Colonic mucosa (tissue), 4 donors: ENCODE measurements around the gene SIRT7. TPM values are rescaled to one million over a fixed set of nuclear protein-coding genes. Genes with fewer than 3 reads are reported as not detected.

Experiments used
- DNase-seq: peaks from one replicate; pipeline ENCODE4 v3.0.0-alpha.2; 2020
- H3K27ac ChIP-seq: fragments of 200-600 bp; one replicate; pipeline ENCODE4 v1.8.0; 2021
- H3K27me3 ChIP-seq: fragments of 200-600 bp; one replicate; pipeline ENCODE4 v1.8.0; 2021
- H3K36me3 ChIP-seq: fragments of 200-600 bp; one replicate; pipeline ENCODE4 v1.8.0; 2021
- H3K4me1 ChIP-seq: fragments of 200-600 bp; one replicate; pipeline ENCODE4 v1.8.0; 2021; ENCODE audit warnings: mild to moderate bottlenecking
- H3K4me3 ChIP-seq: fragments of 200-600 bp; one replicate; pipeline ENCODE4 v1.8.0; 2021
- H3K9ac ChIP-seq, 2 donors: one replicate each; pipeline ENCODE4 v1.7.0; 2013; ENCODE audit warnings: control low read depth in 2 of 2, low read depth in 2 of 2, low read length in 2 of 2
- H3K9me3 ChIP-seq: fragments of 200-600 bp; one replicate; pipeline ENCODE4 v1.8.0; 2021
- intact Hi-C: fragments of 100-400 bp; cut with DNase I; formaldehyde crosslinking; loops from one replicate; pipeline ENCODE4 v1.14.1; 2022
- total RNA-seq, 2 donors: library from RNA; stranded (reverse); fragmentation: NEBNext Ultra II Directional in 1 of 2; extraction: Animal tissue kit (Norgen Biotek cat#: 25700) in 1 of 2; gene quantifications; one replicate each; pipeline ENCODE4 v1.2.1, GENCODE V29; 2021
- TF ChIP-seq, protein P1 (sequence below): fragments of 200-600 bp; IDR thresholded peaks from one replicate; pipeline ENCODE4 v1.8.0; 2022; ENCODE audit warnings: antibody characterized with exemption, mild to moderate bottlenecking
- donor health status: healthy.
- donor health status: DM: no; HTN: no; CAD: no.
- donor health status: DM: no; HTN: no; CAD: no.

Gene SIRT7
- total RNA-seq, 2 donors from 2014 or later: 43.3 to 81.9 TPM

DNA sequence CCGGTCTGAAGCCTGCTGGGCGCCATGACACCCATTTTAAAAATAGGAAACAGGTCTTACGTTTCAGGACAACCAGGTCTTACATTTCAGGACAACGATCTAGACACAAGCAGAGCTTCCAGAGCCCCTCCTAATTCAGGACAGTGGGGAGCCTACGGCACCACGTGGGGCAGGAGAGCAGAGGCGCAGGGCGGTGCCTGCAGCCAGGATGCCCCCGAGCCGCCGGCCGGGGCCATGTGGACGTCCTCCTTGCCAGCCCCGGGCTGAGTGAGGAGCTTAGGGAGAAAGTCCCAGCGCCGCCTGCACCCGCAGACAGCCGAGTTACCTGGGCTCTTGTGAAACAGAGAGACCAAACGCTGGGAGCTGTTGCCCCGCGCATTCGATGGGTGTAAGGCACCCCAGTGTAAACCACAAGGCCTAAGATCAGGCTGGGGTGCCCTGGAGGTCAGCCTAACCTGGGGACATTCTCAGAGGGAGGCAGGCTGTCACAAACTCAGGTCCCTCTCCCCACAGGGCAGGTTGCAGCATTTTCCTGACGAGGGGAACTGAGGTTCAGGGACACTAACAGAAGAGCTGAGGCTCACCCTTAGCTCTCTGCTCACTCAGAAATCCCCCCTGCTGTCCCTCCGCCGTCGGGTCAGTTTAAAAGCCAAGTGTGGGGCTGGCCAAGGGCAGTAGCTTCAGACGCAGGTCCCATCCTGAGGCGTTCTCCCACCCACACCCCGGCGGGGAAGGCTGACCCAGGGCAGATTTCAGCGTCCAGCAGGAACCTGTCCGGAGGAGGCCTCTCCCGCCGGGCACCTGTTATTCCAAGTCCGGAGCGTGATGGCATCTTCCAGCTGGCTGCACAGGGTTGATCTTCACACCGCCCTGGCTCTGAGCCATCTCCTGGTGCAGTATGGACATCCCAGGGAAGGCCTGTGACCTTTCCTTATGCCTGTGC lies 44.8 kb upstream of the SIRT7 start:
- intact Hi-C loops: no loop called here
- Histone ChIP-seq H3K4me1 (peaks cover 15% of the 10 kb centered on the region), H3K27me3 (peaks cover 55% of the 10 kb centered on the region), H3K9ac (no peak overlapping the region), H3K4me3 (no peak overlapping the region), H3K9me3 (no peaks in the 10 kb centered on the region), H3K36me3 (no peaks in the 10 kb centered on the region), H3K27ac (no peak overlapping the region)
- DNase-seq: no peak
- TF ChIP-seq, protein P1, sequence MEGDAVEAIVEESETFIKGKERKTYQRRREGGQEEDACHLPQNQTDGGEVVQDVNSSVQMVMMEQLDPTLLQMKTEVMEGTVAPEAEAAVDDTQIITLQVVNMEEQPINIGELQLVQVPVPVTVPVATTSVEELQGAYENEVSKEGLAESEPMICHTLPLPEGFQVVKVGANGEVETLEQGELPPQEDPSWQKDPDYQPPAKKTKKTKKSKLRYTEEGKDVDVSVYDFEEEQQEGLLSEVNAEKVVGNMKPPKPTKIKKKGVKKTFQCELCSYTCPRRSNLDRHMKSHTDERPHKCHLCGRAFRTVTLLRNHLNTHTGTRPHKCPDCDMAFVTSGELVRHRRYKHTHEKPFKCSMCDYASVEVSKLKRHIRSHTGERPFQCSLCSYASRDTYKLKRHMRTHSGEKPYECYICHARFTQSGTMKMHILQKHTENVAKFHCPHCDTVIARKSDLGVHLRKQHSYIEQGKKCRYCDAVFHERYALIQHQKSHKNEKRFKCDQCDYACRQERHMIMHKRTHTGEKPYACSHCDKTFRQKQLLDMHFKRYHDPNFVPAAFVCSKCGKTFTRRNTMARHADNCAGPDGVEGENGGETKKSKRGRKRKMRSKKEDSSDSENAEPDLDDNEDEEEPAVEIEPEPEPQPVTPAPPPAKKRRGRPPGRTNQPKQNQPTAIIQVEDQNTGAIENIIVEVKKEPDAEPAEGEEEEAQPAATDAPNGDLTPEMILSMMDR: no peak

DNA sequence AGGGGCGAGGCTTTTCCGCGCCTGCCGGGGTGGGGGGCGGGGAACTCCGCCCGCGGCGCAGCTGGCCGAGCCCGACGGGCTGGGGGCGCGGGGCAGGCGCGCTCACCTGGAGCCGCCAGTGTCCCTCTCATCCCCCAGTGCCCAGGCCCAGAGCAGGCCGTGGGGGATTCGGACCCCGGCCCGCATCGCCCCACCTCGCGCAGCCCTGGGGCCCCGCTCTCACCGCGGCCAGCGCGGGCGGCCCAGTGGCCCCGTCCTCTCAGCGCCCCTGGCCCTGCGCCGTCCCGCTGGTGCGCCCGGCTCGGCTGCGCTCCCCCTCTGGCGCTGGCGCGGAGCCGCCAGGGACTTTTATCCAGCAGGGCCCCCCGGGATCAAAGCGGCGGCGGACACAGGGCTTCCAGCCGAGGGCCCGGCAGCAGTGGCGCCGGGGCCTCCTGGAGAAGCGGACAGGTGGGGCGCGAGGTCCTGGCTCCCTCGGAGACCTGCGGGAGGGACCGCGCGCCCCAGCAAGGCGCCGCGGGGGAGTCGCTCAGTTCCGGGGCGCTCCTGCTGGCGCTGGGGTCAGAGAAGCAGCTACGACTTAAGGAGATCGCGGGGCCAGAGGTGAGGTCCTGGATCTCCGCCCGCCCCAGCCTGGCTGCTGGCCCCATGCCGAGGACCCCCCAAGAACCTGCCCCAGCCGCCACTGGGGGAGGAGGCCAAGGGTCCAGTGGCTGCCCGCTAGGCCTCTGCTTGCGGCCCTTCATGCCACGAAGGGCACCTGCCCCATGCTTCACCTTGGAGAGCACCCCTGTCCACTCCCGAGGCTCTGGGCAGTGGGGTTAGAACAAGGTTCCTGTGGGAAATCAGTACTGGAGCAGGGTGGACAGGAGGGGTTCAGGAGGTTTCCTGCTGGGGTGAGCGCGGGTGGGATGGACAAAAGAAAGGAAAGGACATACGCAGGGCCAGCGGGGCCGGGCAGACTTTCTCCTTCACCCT lies 43.8 kb upstream of the SIRT7 start:
- Histone ChIP-seq H3K4me3 (no peak overlapping the region), H3K36me3 (no peaks in the 10 kb centered on the region), H3K27ac (no peak overlapping the region), H3K27me3 (peaks cover 55% of the 10 kb centered on the region), H3K4me1 (peaks cover 8% of the 10 kb centered on the region), H3K9ac (no peak overlapping the region), H3K9me3 (no peaks in the 10 kb centered on the region)
- no peak for DNase-seq
- TF ChIP-seq, protein P1: no peak
- intact Hi-C loops: no loop called here

DNA sequence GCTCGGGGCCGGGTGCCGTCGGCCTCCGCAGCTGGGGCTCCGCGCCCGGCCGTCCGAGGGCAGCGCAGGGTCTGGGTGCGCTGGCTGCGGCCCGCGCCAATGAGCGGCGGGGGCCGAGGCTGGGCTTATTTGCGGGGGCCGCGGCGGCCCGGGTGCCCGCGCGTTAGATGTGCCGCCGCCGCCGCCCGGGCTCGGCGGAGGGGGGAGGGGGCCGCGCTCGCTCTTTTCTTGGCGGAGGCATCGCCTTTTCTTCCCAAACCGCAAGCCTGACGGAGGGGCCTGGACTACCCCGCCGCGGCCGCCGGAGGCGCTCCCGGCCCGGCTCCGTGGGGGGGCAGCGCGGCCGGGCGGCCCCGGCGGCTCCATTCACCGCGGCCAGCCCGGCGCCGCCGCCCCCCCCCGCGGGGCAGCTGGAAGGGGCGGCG lies 43.1 kb upstream of the SIRT7 start, which contains the start of gene NOTUM:
Gene NOTUM, minus strand, starts transcription at position 101 of the 425 bp plus-strand sequence. CDS start 278 bp downstream, outside the sequence.
- peak within 1 kb of the TSS in 1 of 2 donors; percentile 35 for H3K9ac ChIP-seq
- H3K9me3 ChIP-seq: no peaks in the 10 kb centered on the region

DNA sequence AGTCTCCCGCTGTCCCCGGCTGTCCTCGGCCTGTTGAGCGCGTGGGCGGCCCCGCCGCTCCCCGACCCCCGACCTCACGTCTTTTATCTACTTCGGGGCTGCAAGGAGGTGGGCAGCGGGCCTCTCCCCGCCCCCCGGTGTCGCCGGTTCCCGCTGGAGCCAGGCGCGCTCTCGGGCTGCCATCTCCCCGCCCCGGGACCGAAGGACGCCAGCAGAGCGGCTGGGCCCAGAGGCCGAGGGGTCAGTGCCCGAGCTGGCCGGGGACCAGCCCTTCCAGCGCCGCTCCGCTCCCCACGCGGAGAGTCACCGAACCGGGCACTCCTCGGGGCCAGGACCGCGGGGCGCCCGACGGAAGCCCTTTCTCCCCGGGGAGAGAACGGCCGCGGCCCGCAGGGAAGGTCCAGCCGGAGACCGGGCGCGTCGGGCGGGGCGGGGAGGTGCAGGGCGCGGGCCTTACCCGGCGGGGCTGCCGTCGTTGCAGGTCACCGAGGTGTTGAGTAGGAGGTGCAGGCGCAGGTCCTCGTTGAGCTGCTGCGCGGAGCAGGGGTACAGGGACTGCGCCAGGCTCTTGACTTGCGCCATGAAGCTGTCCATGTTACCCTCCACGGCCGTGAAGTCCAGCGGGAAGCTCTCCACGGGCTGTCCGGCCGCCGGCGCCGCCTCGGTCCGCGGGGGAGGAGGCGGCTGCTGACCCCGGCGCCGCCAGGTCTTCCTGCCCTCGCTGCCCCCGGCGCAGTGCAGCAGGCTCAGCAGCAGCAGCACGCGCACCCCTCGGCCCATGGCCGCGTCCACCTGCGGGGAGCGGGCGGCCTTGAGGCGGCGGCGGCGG lies 42.4 kb upstream of the SIRT7 start:
- no peak for DNase-seq
- intact Hi-C loops: no loop called here
- peak overlapping the region in 1 of 2 donors; percentile 35 for H3K9ac ChIP-seq

More for the DNA sequence above, 43.1 kb upstream of the SIRT7 start, which contains the start of gene NOTUM:
- H3K27me3 ChIP-seq: peaks cover 55% of the 10 kb centered on the region
- intact Hi-C loops: no loop called here
- peaks cover 8% of the 10 kb centered on the region for H3K4me1 ChIP-seq
- no peaks in the 10 kb centered on the region for H3K36me3 ChIP-seq
- DNase-seq: no peak
- no peak within 1 kb of the TSS for H3K27ac ChIP-seq
- TF ChIP-seq, protein P1: no peak
- H3K4me3 ChIP-seq: peak within 1 kb of the TSS; percentile 48

More for the DNA sequence above, 42.4 kb upstream of the SIRT7 start:
- H3K36me3 ChIP-seq: no peaks in the 10 kb centered on the region
- H3K27me3 ChIP-seq: peaks cover 55% of the 10 kb centered on the region
- peaks cover 8% of the 10 kb centered on the region for H3K4me1 ChIP-seq
- TF ChIP-seq, protein P1: no peak
- H3K9me3 ChIP-seq: no peaks in the 10 kb centered on the region
- H3K4me3 ChIP-seq: peak overlapping the region; percentile 48
- H3K27ac ChIP-seq: no peak overlapping the region
